Right lobe of liver (tissue), 6 donors: ENCODE measurements around the gene LMBRD1. TPM values are rescaled to one million over a fixed set of nuclear protein-coding genes. Genes with fewer than 3 reads are reported as not detected.

Experiments
- ATAC-seq, 4 donors: fragments of 200-7000 bp; cut with Tn5 transposase; one replicate each; pipeline ENCODE4 v1.9.1; 2020; ENCODE audit warnings: mild to moderate bottlenecking in 4 of 4, moderate library complexity in 4 of 4
- DNase-seq, 3 donors: peaks; one replicate each; pipeline ENCODE4 v3.0.0-alpha.2; 2020
- H3K27ac ChIP-seq, 3 donors: fragments of 200-600 bp; one replicate each; pipeline ENCODE4 v1.8.0; 2022
- H3K27me3 ChIP-seq, 2 donors: fragments of 200-600 bp; one replicate each; pipeline ENCODE4 v1.8.0; 2022
- H3K36me3 ChIP-seq, 4 donors: fragments of 200-600 bp; sonication (generic) in 1 of 4; one replicate each; pipeline versions ENCODE4 v1.5.1 to v1.8.0; 2017 to 2022; ENCODE audit warnings: control low read depth in 1 of 4
- H3K4me1 ChIP-seq, 4 donors: fragments of 200-600 bp; sonication (generic) in 1 of 4; one replicate each; pipeline versions ENCODE4 v1.5.1 to v1.8.0; 2017 to 2022; ENCODE audit warnings: control low read depth in 1 of 4
- H3K4me3 ChIP-seq, 3 donors: fragments of 200-600 bp; one replicate each; pipeline ENCODE4 v1.8.0; 2022
- H3K9me3 ChIP-seq, 4 donors: fragments of 200-600 bp; sonication (generic) in 1 of 4; one replicate each; pipeline versions ENCODE4 v1.5.1 to v1.8.0; 2017 to 2022; ENCODE audit warnings: control low read depth in 1 of 4
- POLR2A ChIP-seq: fragments of 450-650 bp; IDR thresholded peaks from one replicate; pipeline ENCODE4 v1.6.1; 2017; ENCODE audit warnings: antibody characterized with exemption, mild to moderate bottlenecking
- WGBS: methylation state at CpG from one replicate; pipeline ENCODE4 v1.1.6; 2018; ENCODE audit warnings: low coverage, low lambda C conversion rate; ENCODE audit not compliant: insufficient coverage; ENCODE audit errors: missing lambda C conversion rate; 5-methylcytosine and 5-hydroxymethylcytosine counted together
- intact Hi-C, 2 donors: fragments of 100-400 bp; cut with DNase I; formaldehyde crosslinking; loops; one replicate each; pipeline versions ENCODE4 v1.11.2 to v1.14.1; 2022
- total RNA-seq, 6 experiments: library from RNA; depleted of rRNA in 2 of 6; stranded (reverse); fragments of >200 nt in 2 of 6; fragmentation: NEBNext Ultra II Directional in 3 of 6; extraction: Animal tissue kit (Norgen Biotek cat#: 25700) in 3 of 6; gene quantifications; one replicate each; pipeline versions ENCODE4 v1.1.0 to v1.2.4, GENCODE V29; 2016 to 2023
- TF ChIP-seq, protein P1 (sequence below), 4 donors: fragments of 200-600 bp in 3 of 4; fragments of 450-650 bp in 1 of 4; IDR thresholded peaks; one replicate each; pipeline versions ENCODE4 v1.5.1 to v1.8.0; 2016 to 2022; ENCODE audit warnings: antibody characterized with exemption in 4 of 4, mild to moderate bottlenecking in 2 of 4
- donor health status: DM: no; HTN: yes; CAD: no.
- donor health status: DM: no; HTN: no; CAD: no.
- donor health status: DM: no; HTN: no; CAD: no.
- donor health status: DM: no; HTN: yes; CAD: no.
- donor health status: DM: no; HTN: yes; CAD: no.

The LMBRD1 gene
- total RNA-seq, 6 experiments from 2014 or later = 37.9 to 57.7 (median 50.2) TPM

DNA sequence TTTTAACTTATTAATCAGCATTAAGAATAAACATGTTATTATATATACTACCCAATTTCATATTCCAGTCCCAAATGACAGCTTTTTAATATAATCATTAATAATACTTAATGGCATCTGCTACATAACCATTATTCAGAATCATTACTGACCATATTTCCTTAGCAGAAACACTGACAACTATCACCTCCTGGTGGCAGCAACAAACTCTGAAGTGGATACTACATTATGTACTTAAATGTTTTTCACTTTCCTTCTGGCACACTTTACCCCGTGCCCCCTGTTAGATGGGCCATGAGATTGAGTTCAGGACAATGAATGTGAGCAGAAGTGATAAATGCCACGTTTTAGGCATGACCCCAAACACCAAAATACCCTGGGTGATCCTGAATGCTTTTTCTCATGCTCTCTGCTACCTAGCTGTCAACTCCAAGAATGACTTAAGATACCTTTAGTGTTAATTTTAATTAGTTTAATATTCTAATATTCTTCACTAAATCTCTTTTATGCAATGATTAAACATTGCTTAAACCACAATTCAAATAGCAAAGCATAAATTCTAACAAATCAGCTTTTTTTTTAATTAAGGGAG is 77.1 kb downstream of the LMBRD1 start:
- Histone ChIP-seq H3K9me3 (no peaks in the 10 kb centered on the region), H3K4me1 (no peaks in the 10 kb centered on the region), H3K27me3 (no peaks in the 10 kb centered on the region), H3K4me3 (no peak overlapping the region), H3K27ac (no peak overlapping the region), H3K36me3 (peaks cover 0 to 24% (median 16%) of the 10 kb centered on the region in 4 donors)
- ATAC-seq (peak; percentile 42 to 75 (median 54)), DNase-seq (no peak)
- TF ChIP-seq, protein P1, sequence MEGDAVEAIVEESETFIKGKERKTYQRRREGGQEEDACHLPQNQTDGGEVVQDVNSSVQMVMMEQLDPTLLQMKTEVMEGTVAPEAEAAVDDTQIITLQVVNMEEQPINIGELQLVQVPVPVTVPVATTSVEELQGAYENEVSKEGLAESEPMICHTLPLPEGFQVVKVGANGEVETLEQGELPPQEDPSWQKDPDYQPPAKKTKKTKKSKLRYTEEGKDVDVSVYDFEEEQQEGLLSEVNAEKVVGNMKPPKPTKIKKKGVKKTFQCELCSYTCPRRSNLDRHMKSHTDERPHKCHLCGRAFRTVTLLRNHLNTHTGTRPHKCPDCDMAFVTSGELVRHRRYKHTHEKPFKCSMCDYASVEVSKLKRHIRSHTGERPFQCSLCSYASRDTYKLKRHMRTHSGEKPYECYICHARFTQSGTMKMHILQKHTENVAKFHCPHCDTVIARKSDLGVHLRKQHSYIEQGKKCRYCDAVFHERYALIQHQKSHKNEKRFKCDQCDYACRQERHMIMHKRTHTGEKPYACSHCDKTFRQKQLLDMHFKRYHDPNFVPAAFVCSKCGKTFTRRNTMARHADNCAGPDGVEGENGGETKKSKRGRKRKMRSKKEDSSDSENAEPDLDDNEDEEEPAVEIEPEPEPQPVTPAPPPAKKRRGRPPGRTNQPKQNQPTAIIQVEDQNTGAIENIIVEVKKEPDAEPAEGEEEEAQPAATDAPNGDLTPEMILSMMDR (IDR thresholded peaks at IDR 0.05) = peak; percentile 34 to 44 (median 42)
- TF ChIP-seq POLR2A = no peak
- intact Hi-C loops = no loop called here
- 31% methylated on average over 2 of the region's 2 CpGs for WGBS

GRCh38 chr6:69706724-69707123 is 90.1 kb downstream of the LMBRD1 start:
- no peak for ATAC-seq
- intact Hi-C loops = no loop called here
- Histone ChIP-seq H3K36me3 (peaks cover 0 to 8% (median 4%) of the 10 kb centered on the region in 4 donors), H3K4me1 (no peaks in the 10 kb centered on the region), H3K27ac (no peak overlapping the region), H3K9me3 (no peaks in the 10 kb centered on the region), H3K4me3 (no peak overlapping the region), H3K27me3 (no peaks in the 10 kb centered on the region)
- DNase-seq = no peak
- no CpG with 5 or more reads among the region's 1 CpG for WGBS
- TF ChIP-seq POLR2A = no peak
- TF ChIP-seq, protein P1 (IDR thresholded peaks at IDR 0.05) = no peak

- no peak overlapping the region for H3K4me3 ChIP-seq
- 90% methylated on average over 4 of the region's 4 CpGs for WGBS
- no peaks in the 10 kb centered on the region for H3K4me1 ChIP-seq
- TF ChIP-seq, protein P1 (IDR thresholded peaks at IDR 0.05) = peak in 1 of 4 donors; percentile 8
- TF ChIP-seq POLR2A = no peak
- ATAC-seq (no peak), DNase-seq (no peak)
- peaks cover 0 to 8% (median 4%) of the 10 kb centered on the region in 4 donors for H3K36me3 ChIP-seq
- no peaks in the 10 kb centered on the region for H3K27me3 ChIP-seq
- no peak overlapping the region for H3K27ac ChIP-seq
- no peaks in the 10 kb centered on the region for H3K9me3 ChIP-seq
- intact Hi-C loops = no loop called here
Observed at GRCh38 chr6:69705954-69706353, 90.9 kb downstream of the LMBRD1 start.

GRCh38 chr6:69704916-69705315 is 91.9 kb downstream of the LMBRD1 start:
- 86% methylated on average over 1 of the region's 1 CpG for WGBS
- DNase-seq (no peak), ATAC-seq (no peak)
- Histone ChIP-seq H3K36me3 (peaks cover 0 to 16% (median 4%) of the 10 kb centered on the region in 4 donors), H3K4me3 (no peak overlapping the region), H3K4me1 (no peaks in the 10 kb centered on the region), H3K27ac (no peak overlapping the region), H3K9me3 (no peaks in the 10 kb centered on the region), H3K27me3 (no peaks in the 10 kb centered on the region)
- intact Hi-C loops = no loop called here
- TF ChIP-seq, protein P1 (IDR thresholded peaks at IDR 0.05) = no peak
- no peak for TF ChIP-seq POLR2A
